Stimulated activated CD8-positive, alpha-beta memory T cell treated with anti-CD3 and anti-CD28 coated beads, Interleukin-7, amount 100 ng/mL, for 1 hour (primary cell): ENCODE results near the gene CYFIP2.
A peak's percentile ranks its signal among the peaks of the same experiment; 100 is the strongest.

Source experiments
- DNase-seq, 2 donors: peaks; one replicate each; pipeline ENCODE4 v3.0.0-alpha.2; 2020; ENCODE audit warnings: low read depth in 2 of 2

Gene CYFIP2

GRCh38 chr5:157323107-157323706 lies 57.3 kb downstream of the CYFIP2 start:
- no peak for DNase-seq

- DNase-seq: no peak
Measured at GRCh38 chr5:157324237-157324636, 58.3 kb downstream of the CYFIP2 start.

DNA sequence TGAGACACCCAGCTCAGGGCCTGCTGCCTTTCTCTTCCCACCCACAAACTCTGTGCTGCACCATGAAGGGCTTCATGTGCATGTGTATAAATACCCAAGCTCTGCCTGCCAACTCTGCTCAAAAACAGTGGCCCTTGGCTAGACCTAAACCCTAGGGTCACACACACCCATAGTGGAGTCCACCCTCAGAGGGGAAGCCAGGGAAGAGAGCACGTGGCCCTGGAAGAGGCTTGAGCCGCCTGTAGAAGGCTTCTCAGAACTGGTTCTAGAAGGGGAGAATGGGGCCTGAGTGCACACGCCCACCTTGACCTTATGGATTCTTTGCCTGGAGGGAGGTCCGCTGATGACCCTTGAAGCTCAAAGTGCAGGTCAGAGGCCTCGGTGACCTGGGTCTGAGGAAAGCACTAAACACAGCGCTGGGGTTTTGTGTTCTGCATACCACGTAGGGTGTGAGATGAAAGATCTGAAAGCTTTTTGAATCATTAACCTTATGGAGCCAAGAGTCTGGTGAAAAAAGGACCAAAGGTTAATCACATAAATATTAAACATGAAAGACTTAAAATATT lies 60.6 kb downstream of the CYFIP2 start:
- no peak for DNase-seq

DNA sequence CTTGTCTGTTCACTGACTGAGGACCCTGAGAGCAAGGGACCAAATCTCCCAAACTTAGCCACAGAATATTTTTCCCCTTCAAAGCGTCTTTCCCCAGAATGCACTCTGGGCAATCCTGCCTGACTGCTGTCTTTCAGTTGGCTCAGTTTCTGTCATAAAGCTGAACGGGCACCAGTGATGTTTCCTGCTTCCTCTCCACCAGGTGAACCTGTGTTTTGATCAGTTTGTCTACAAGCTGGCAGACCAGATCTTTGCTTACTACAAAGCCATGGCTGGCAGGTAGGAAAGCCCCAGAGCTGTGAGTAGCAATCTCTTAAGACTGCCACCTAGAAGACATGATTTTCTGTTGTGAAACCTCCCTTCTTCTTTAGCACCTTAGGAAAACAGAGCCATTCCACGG lies 61.8 kb downstream of the CYFIP2 start:
- no peak for DNase-seq

DNA sequence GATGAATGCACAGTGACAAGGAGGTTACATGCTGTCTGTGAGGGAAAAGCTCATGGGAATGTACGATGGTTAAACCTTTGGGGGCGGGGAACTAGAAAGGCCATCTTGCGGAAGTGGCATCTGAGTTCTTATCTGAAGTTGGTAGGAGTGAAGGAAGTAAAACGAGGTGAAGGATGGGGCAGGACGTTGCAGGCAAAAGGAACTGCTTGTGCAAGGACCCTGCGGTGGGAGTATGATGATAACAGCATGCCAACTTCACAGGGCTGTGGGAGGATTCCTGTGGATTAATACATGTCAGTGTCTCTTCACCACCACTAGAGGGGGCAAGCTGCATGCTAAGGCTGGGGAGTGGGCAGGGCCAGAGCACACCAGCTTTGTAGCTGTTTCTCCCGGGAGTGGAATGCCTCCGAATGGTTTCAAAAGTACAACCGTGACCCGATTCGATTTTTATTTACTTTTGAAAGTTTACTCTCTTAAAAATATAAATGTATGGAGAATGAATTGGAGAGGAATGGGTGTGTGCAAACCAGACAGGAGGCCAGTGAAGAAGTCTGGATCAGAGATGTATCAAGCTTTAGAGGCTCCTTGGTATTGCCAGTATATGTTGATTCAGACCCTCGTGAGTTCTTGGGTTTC lies 62.5 kb downstream of the CYFIP2 start:
- peak in 1 of 2 donors; percentile 35 for DNase-seq

DNA sequence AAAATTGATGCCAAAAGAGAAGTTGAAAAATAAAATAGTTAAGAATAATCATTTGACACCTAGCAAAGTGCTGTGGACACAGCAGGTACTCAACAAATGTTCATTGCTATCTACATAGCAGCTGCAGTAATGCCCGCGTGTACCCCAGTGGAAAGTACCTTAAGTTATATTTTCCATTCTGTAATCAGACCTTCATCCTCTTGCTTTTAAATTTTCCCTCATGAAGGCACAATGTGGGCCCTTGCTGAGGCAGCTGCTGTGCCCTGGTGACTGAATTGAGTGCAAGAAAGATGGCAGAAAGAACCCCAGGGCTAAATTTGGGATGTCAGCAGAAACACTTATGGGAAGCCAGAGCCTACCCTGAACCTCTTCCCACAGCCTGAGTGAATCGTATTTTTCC lies 65.9 kb downstream of the CYFIP2 start:
- no peak for DNase-seq

DNA sequence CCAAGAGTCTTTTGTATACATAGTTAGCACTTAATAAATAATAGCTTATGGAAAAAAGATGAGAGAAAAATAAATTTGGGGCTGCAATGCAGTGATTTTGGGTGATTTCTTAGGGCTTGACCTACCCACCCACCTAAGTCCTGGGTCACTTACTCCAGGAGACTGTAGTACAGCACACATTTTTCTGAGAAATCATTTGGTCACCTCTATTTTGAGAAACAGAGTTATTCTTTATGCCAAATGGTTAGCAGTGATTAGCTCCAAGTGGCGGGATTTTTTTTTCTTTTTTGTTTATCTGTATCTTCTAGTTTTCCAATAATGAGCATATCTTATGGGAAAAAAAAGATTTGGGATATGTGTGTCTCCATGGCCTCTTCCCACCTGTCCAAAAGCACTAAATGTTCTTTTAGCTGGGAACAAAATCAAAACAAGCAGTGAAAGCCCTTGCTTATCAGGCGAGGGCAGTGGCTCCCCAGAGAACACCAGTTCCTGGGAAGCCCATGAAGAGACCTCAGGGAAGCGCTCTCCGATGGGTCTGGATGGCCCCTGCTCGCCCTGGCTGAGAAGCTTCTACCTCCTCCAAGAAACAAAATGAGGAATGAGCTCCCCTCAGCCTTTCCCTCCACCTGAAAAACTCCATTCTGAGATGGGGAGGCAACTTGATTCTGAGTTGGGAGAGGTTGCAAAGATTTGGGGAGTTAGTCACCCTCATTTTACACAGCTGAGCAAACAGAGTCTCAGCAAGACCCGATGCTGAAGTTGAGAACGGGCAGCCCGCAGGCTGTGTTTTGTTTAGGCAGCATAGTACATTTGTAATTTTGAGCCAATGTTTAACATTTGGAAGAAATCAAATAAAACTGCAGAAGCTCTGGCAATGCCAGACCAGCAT lies 69.9 kb downstream of the CYFIP2 start:
- no peak for DNase-seq

DNA sequence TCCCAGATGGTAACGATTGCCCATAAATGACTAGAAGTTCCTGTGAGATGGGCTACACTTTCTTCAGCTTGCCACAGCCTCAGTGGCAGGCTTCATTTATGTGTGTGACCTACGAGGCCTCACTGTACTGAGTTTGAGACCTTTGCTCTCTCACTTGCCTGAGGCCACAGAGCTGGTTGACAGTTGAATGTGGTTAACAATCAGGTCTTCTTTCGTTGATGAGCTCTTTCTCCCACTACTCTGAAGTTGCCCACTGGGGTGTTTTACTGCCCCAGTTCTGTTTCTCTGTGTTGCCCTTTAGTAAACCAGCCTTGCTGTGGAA lies 70.5 kb downstream of the CYFIP2 start:
- no peak for DNase-seq

DNA sequence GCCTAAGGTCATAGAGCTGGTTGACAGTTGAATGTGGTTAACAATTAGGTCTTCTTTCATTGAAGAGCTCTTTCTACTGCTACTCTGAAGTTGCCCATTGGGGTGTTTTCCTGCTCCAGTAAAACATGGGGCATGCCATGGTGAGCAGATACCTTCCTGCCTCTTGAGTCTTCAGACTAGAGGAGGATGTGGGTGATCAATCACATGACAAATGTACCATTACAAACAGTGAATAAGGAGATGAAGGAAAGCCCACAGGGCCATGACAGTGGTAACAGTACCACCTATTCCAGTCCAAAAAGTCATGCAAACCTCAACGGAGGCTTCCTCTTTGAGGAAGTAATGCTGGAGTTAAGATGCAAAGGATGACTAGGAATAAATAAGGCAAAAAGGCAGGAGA lies 73.5 kb downstream of the CYFIP2 start:
- DNase-seq: no peak

- DNase-seq: no peak
Measured at GRCh38 chr5:157342822-157343402, 77.0 kb downstream of the CYFIP2 start.

DNA sequence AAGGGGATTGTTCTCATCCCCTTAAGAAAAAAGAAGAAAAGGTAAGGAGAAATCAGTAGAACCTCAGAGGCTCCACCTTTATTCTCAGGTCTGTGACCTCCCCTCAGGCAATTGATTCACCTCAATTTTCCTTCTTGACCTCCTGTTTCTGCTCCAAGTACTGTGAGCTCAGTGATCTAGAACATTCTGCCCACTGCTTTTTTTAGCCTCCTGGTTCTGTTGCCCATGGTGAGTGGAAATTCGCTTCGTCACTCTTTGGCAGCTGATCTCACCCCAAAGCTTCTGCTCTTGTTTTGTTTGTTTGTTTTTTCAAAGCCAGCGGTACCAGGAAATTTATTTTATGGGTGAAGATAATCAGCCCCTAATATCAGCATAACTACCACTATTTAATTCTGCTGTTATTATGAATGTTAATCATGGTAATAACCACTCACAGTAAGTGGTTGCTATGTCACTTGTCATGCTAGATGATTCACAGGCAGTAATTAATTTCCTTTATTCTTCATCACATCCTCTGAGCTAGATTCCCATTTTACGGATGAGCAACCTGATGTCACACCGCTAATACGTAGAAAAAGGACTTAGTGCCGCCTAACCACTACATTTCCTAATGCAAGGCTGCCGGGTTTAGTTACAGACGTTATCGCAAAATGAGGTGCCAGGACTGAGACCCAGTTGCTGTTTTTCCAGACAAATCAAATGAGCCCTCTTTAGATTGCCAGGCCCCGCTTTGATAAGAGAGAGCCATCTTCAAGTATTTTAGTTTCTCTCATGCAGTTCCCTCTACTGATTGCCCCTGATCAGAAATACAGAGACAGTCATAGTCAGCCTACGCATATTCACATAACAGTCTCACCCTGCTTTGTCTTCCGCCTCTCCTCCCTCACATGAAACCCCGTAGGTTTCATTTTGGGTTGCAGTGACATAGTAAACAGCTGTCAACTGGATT lies 78.2 kb downstream of the CYFIP2 start:
- DNase-seq: no peak

- no peak for DNase-seq
Measured at GRCh38 chr5:157345067-157345466, 79.1 kb downstream of the CYFIP2 start.

- no peak for DNase-seq
Measured at GRCh38 chr5:157345485-157345884, 79.6 kb downstream of the CYFIP2 start.

GRCh38 chr5:157347301-157348048 lies 81.6 kb downstream of the CYFIP2 start:
- no peak for DNase-seq

- no peak for DNase-seq
Measured at GRCh38 chr5:157348049-157348400, 82.1 kb downstream of the CYFIP2 start.

DNA sequence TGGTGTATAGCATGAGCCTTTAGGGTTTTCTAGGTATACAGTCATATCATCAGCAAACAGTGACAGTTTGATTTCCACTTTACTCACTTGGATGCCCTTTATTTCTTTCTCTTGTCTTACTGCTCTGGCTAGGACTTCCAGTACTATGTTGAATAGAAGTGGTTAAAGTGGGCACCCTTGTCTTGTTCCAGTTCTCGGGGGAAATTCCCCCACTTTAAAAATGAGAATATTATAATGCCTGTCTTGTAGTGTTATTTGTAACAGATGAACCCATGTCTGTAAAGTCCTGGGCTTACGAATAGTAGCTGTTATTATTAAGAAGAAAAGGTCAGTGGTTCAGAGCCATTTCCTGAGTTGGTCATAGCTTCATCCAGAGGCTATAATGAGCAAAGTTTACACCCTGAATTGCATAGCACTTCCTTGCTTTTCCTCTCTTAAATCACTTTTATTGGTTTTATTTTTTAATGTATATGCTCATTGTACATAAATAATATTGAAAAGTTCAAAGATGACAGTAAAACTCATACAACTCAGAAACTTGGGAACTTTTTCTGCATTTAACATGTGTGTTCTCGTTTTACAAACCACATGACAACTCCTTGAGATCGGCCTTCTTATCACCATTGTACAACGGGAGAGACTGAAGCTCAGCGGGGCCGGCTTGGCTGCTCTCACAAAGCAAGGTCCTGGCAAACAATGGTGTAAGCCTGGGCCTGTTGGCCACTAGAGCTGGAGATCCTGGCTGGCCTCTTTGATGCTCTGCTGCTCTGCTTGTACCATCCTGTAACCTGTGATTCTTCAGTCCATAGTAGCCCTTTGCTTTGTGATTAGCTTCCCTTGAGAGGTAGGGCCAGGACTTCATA lies 85.2 kb downstream of the CYFIP2 start:
- DNase-seq: no peak

GRCh38 chr5:157351802-157352092 lies 85.8 kb downstream of the CYFIP2 start:
- no peak for DNase-seq

DNA sequence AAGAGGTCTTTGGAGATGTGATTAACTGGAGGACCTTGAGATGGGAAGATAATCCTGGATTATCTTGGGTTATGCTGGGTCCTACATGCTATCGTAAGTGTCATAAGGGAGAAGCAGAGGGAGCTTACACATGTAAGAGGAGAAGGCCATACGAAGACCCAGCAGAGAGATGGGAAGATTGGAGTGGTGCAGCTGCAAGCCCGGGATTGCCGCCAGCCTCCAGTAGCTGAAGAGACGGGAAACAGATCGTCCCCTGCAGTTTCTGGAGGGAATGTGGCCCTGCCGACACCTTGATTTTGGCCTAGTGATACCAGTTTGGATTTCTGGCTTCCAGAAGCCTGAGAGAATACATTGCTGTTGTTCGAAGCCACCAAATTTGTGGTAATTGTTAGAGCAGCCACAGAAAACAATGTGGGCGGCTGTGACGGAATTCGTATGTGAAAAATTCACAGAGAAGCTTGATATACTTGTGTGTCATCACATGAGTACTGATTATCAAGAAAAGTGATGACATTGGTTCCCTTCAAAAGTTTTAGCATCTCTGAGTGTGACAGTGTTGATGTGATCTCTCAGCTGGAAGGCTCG lies 86.9 kb downstream of the CYFIP2 start:
- no peak for DNase-seq

GRCh38 chr5:157354800-157355199 lies 88.9 kb downstream of the CYFIP2 start:
- DNase-seq: no peak
